GM18520 (cell line): Measurements from ENCODE around the gene BMPR1B.
A peak's percentile ranks its signal among the peaks of the same experiment; 100 is the strongest.

Experiments
- ATAC-seq: cut with Tn5 transposase; IDR thresholded peaks from one replicate; pipeline ENCODE4 v1.9.1; 2021; ENCODE audit not compliant: unreplicated experiment

The BMPR1B gene

GRCh38 chr4:94905511-94905910, 147.8 kb downstream of the BMPR1B start:
- ATAC-seq = no peak

GRCh38 chr4:94909645-94910044, 151.9 kb downstream of the BMPR1B start:
- ATAC-seq = no peak

GRCh38 chr4:94911106-94911505, 153.4 kb downstream of the BMPR1B start:
- no peak for ATAC-seq

GRCh38 chr4:94912606-94913005, 154.9 kb downstream of the BMPR1B start:
- no peak for ATAC-seq

GRCh38 chr4:94913316-94913715, 155.6 kb downstream of the BMPR1B start:
- ATAC-seq = peak; percentile 56

- no peak for ATAC-seq
Observed at GRCh38 chr4:94917146-94917545, 159.4 kb downstream of the BMPR1B start.

- no peak for ATAC-seq
Observed at GRCh38 chr4:94918543-94918942, 160.8 kb downstream of the BMPR1B start.

- ATAC-seq = no peak
Observed at GRCh38 chr4:94920369-94920768, 162.6 kb downstream of the BMPR1B start.

GRCh38 chr4:94924566-94924965, 166.8 kb downstream of the BMPR1B start:
- no peak for ATAC-seq

- no peak for ATAC-seq
Observed at GRCh38 chr4:94925764-94926347, 168.1 kb downstream of the BMPR1B start.

- ATAC-seq = no peak
Observed at GRCh38 chr4:94926936-94927335, 169.2 kb downstream of the BMPR1B start.

- ATAC-seq = no peak
Observed at GRCh38 chr4:94927696-94928095, 169.9 kb downstream of the BMPR1B start.

- no peak for ATAC-seq
Observed at GRCh38 chr4:94929696-94930095, 171.9 kb downstream of the BMPR1B start.

- ATAC-seq = no peak
Observed at GRCh38 chr4:94931626-94932025, 173.9 kb downstream of the BMPR1B start.

- ATAC-seq = no peak
Observed at GRCh38 chr4:94932366-94932765, 174.6 kb downstream of the BMPR1B start.

- no peak for ATAC-seq
Observed at GRCh38 chr4:94933799-94934198, 176.0 kb downstream of the BMPR1B start.

- ATAC-seq = no peak
Observed at GRCh38 chr4:94934201-94934600, 176.4 kb downstream of the BMPR1B start.

GRCh38 chr4:94934864-94935263, 177.1 kb downstream of the BMPR1B start:
- ATAC-seq = no peak

- no peak for ATAC-seq
Observed at GRCh38 chr4:94936854-94937253, 179.1 kb downstream of the BMPR1B start.

GRCh38 chr4:94939791-94940519, 182.2 kb downstream of the BMPR1B start:
- no peak for ATAC-seq

GRCh38 chr4:94940520-94940908, 182.8 kb downstream of the BMPR1B start:
- no peak for ATAC-seq

- no peak for ATAC-seq
Observed at GRCh38 chr4:94941706-94942105, 184.0 kb downstream of the BMPR1B start.

- ATAC-seq = no peak
Observed at GRCh38 chr4:94944726-94945125, 187.0 kb downstream of the BMPR1B start.
